Activated naive CD8-positive, alpha-beta T cell treated with anti-CD3 and anti-CD28 coated beads for 36 hours (primary cell): ENCODE data around the gene GATAD2B. TPM values are rescaled to one million over a fixed set of nuclear protein-coding genes. Genes with fewer than 3 reads are reported as not detected.
A peak's percentile ranks its signal among the peaks of the same experiment; 100 is the strongest.
"Not testable (repeated sequence)": the region's sequence is repeated elsewhere in the genome, so short reads cannot be mapped to it uniquely, and the experiment has no call there.

Experiments used
- DNase-seq: peaks from one replicate; pipeline ENCODE4 v3.0.0; 2021
- H3K27ac Mint-ChIP-seq: one replicate; pipeline ENCODE4 v1.8.0; 2022; ENCODE audit warnings: mild to moderate bottlenecking, moderate library complexity, mixed read lengths
- H3K27me3 Mint-ChIP-seq: one replicate; pipeline ENCODE4 v1.8.0; 2022; ENCODE audit warnings: mild to moderate bottlenecking, mixed read lengths
- H3K36me3 Mint-ChIP-seq: one replicate; pipeline ENCODE4 v1.8.0; 2021; ENCODE audit warnings: mild to moderate bottlenecking, mixed read lengths
- H3K4me1 Mint-ChIP-seq: one replicate; pipeline ENCODE4 v1.8.0; 2021; ENCODE audit warnings: mixed read lengths
- H3K4me3 Mint-ChIP-seq: one replicate; pipeline ENCODE4 v1.8.0; 2022; ENCODE audit warnings: mild to moderate bottlenecking, moderate library complexity, mixed read lengths
- H3K9me3 Mint-ChIP-seq: one replicate; pipeline ENCODE4 v1.8.0; 2022; ENCODE audit warnings: mixed read lengths
- total RNA-seq, 2 experiments: library from RNA; stranded (reverse); gene quantifications; one replicate each; pipeline ENCODE4 v1.2.3, GENCODE V29; 2021

Gene GATAD2B
- total RNA-seq, 2 experiments from 2014 or later = 49.4 to 53.1 TPM

- Mint-ChIP-seq H3K9me3 (no peaks in the 10 kb centered on the region), H3K36me3 (peaks cover 16% of the 10 kb centered on the region), H3K27me3 (no peaks in the 10 kb centered on the region), H3K4me3 (no peak overlapping the region), H3K27ac (peak overlapping the region; percentile 51), H3K4me1 (peaks cover 28% of the 10 kb centered on the region)
- no peak for DNase-seq
These were observed 56.5 kb downstream of the GATAD2B start for GRCh38 chr1:153866045-153866850.

- Mint-ChIP-seq H3K27ac (no peak overlapping the region), H3K4me1 (peaks cover 12% of the 10 kb centered on the region), H3K9me3 (no peaks in the 10 kb centered on the region)
These were observed 62.5 kb downstream of the GATAD2B start for GRCh38 chr1:153860285-153860684.

GRCh38 chr1:153857505-153857904, 65.3 kb downstream of the GATAD2B start:
- Mint-ChIP-seq H3K4me3 (no peak overlapping the region), H3K27me3 (no peaks in the 10 kb centered on the region), H3K9me3 (no peaks in the 10 kb centered on the region), H3K36me3 (peaks cover 26% of the 10 kb centered on the region), H3K27ac (no peak overlapping the region), H3K4me1 (peaks cover 21% of the 10 kb centered on the region)
- no peak for DNase-seq

More at GRCh38 chr1:153860285-153860684, 62.5 kb downstream of the GATAD2B start:
- Mint-ChIP-seq H3K4me3 (no peak overlapping the region), H3K36me3 (peaks cover 16% of the 10 kb centered on the region), H3K27me3 (no peaks in the 10 kb centered on the region)
- no peak for DNase-seq

- H3K9me3 Mint-ChIP-seq = no peaks in the 10 kb centered on the region
- H3K36me3 Mint-ChIP-seq = peaks cover 28% of the 10 kb centered on the region
- peaks cover 26% of the 10 kb centered on the region for H3K4me1 Mint-ChIP-seq
- H3K27me3 Mint-ChIP-seq = no peaks in the 10 kb centered on the region
- no peak overlapping the region for H3K4me3 Mint-ChIP-seq
- no peak for DNase-seq
- peak overlapping the region; percentile 11 for H3K27ac Mint-ChIP-seq
These were observed 66.0 kb downstream of the GATAD2B start for GRCh38 chr1:153856763-153857162.

- no peak overlapping the region for H3K27ac Mint-ChIP-seq
- H3K9me3 Mint-ChIP-seq = no peaks in the 10 kb centered on the region
- no peak overlapping the region for H3K4me3 Mint-ChIP-seq
- peaks cover 32% of the 10 kb centered on the region for H3K36me3 Mint-ChIP-seq
- DNase-seq = no peak
- no peaks in the 10 kb centered on the region for H3K27me3 Mint-ChIP-seq
- H3K4me1 Mint-ChIP-seq = peaks cover 42% of the 10 kb centered on the region
These were observed 70.6 kb downstream of the GATAD2B start for GRCh38 chr1:153852170-153852569.

- Mint-ChIP-seq H3K27me3 (no peaks in the 10 kb centered on the region), H3K36me3 (peaks cover 32% of the 10 kb centered on the region), H3K27ac (peak overlapping the region; percentile 86), H3K4me3 (peak overlapping the region; percentile 37), H3K9me3 (no peaks in the 10 kb centered on the region), H3K4me1 (peaks cover 38% of the 10 kb centered on the region)
- DNase-seq = peak; percentile 28
These were observed 73.1 kb downstream of the GATAD2B start for GRCh38 chr1:153849487-153850185.

- Mint-ChIP-seq H3K4me3 (no peak overlapping the region), H3K27ac (no peak overlapping the region), H3K36me3 (peaks cover 33% of the 10 kb centered on the region), H3K4me1 (peaks cover 38% of the 10 kb centered on the region), H3K27me3 (no peaks in the 10 kb centered on the region), H3K9me3 (no peaks in the 10 kb centered on the region)
- no peak for DNase-seq
These were observed 74.0 kb downstream of the GATAD2B start for GRCh38 chr1:153848805-153849204.

- no peak for DNase-seq
- Mint-ChIP-seq H3K36me3 (peaks cover 21% of the 10 kb centered on the region), H3K27me3 (no peaks in the 10 kb centered on the region), H3K4me3 (no peak overlapping the region), H3K4me1 (peaks cover 34% of the 10 kb centered on the region), H3K27ac (no peak overlapping the region), H3K9me3 (no peaks in the 10 kb centered on the region)
These were observed 77.6 kb downstream of the GATAD2B start for GRCh38 chr1:153845158-153845557.

- not testable (repeated sequence) for H3K4me3 Mint-ChIP-seq, H3K27ac Mint-ChIP-seq, H3K9me3 Mint-ChIP-seq, DNase-seq, H3K27me3 Mint-ChIP-seq
- peaks cover 28% of the 10 kb centered on the region for H3K4me1 Mint-ChIP-seq
- H3K36me3 Mint-ChIP-seq = peaks cover 19% of the 10 kb centered on the region
These were observed 78.4 kb downstream of the GATAD2B start for GRCh38 chr1:153844349-153844748.

GRCh38 chr1:153842006-153842471, 80.7 kb downstream of the GATAD2B start:
- Mint-ChIP-seq H3K27ac (peak overlapping the region; percentile 18), H3K4me3 (no peak overlapping the region), H3K36me3 (peaks cover 13% of the 10 kb centered on the region), H3K27me3 (no peaks in the 10 kb centered on the region), H3K4me1 (peaks cover 26% of the 10 kb centered on the region), H3K9me3 (no peaks in the 10 kb centered on the region)
- DNase-seq = no peak

- no peak for DNase-seq
- H3K27me3 Mint-ChIP-seq = no peaks in the 10 kb centered on the region
- no peak overlapping the region for H3K4me3 Mint-ChIP-seq
- H3K27ac Mint-ChIP-seq = no peak overlapping the region
- peaks cover 13% of the 10 kb centered on the region for H3K36me3 Mint-ChIP-seq
- no peaks in the 10 kb centered on the region for H3K9me3 Mint-ChIP-seq
- H3K4me1 Mint-ChIP-seq = peaks cover 29% of the 10 kb centered on the region
These were observed 81.2 kb downstream of the GATAD2B start for GRCh38 chr1:153841463-153841994.

- H3K9me3 Mint-ChIP-seq, DNase-seq, H3K36me3 Mint-ChIP-seq, H3K27me3 Mint-ChIP-seq, H3K27ac Mint-ChIP-seq, H3K4me3 Mint-ChIP-seq: not testable (repeated sequence)
- H3K4me1 Mint-ChIP-seq = peaks cover 26% of the 10 kb centered on the region
These were observed 82.0 kb downstream of the GATAD2B start for GRCh38 chr1:153840774-153841173.

- not testable (repeated sequence) for DNase-seq, H3K27me3 Mint-ChIP-seq, H3K27ac Mint-ChIP-seq, H3K9me3 Mint-ChIP-seq, H3K36me3 Mint-ChIP-seq, H3K4me3 Mint-ChIP-seq
- H3K4me1 Mint-ChIP-seq = peaks cover 22% of the 10 kb centered on the region
These were observed 88.8 kb downstream of the GATAD2B start for GRCh38 chr1:153833968-153834367.

- Mint-ChIP-seq H3K4me1 (peaks cover 18% of the 10 kb centered on the region), H3K9me3 (no peaks in the 10 kb centered on the region), H3K27ac (no peak overlapping the region), H3K36me3 (peaks cover 4% of the 10 kb centered on the region), H3K27me3 (no peaks in the 10 kb centered on the region), H3K4me3 (no peak overlapping the region)
- DNase-seq = no peak
These were observed 89.6 kb downstream of the GATAD2B start for GRCh38 chr1:153833171-153833570.

GRCh38 chr1:153832293-153832692, 90.5 kb downstream of the GATAD2B start:
- H3K36me3 Mint-ChIP-seq = peaks cover 10% of the 10 kb centered on the region
- H3K27ac Mint-ChIP-seq = no peak overlapping the region
- no peaks in the 10 kb centered on the region for H3K9me3 Mint-ChIP-seq
- no peak for DNase-seq
- peaks cover 18% of the 10 kb centered on the region for H3K4me1 Mint-ChIP-seq
- H3K4me3 Mint-ChIP-seq = no peak overlapping the region
- H3K27me3 Mint-ChIP-seq = no peaks in the 10 kb centered on the region
